HG03575 (cell line): ENCODE results near the gene CROCC.
"Not testable (repeated sequence)": the region's sequence is repeated elsewhere in the genome, so short reads cannot be mapped to it uniquely, and the experiment has no call there.

ENCODE experiments used
- ATAC-seq: cut with Tn5 transposase; IDR thresholded peaks from one replicate; pipeline ENCODE4 v1.9.1; 2021; ENCODE audit not compliant: unreplicated experiment, insufficient number of reproducible peaks, low FRiP score; ENCODE audit errors: extremely low read depth

Gene CROCC

GRCh38 chr1:16913833-16914662 lies 7.7 kb upstream of the CROCC start:
- ATAC-seq: no peak

GRCh38 chr1:16914928-16915626 lies 6.7 kb upstream of the CROCC start:
- ATAC-seq: not testable (repeated sequence)

GRCh38 chr1:16915627-16915973 lies 6.1 kb upstream of the CROCC start:
- ATAC-seq: no peak

- ATAC-seq: not testable (repeated sequence)
Observed at GRCh38 chr1:16916036-16916880, 5.5 kb upstream of the CROCC start.

- no peak for ATAC-seq
Observed at GRCh38 chr1:16918371-16918770, 3.4 kb upstream of the CROCC start.

- not testable (repeated sequence) for ATAC-seq
Observed at GRCh38 chr1:16918936-16919665, 2.6 kb upstream of the CROCC start.

GRCh38 chr1:16920951-16921350 lies 780 bp upstream of the CROCC start:
- ATAC-seq: no peak

- no peak for ATAC-seq
Observed at GRCh38 chr1:16922466-16922865, 735 bp downstream of the CROCC start.

- ATAC-seq: no peak
Observed at GRCh38 chr1:16922885-16923431, 1.2 kb downstream of the CROCC start.

- no peak for ATAC-seq
Observed at GRCh38 chr1:16924216-16924918, 2.6 kb downstream of the CROCC start.

GRCh38 chr1:16924919-16925477 lies 3.3 kb downstream of the CROCC start:
- no peak for ATAC-seq

- no peak for ATAC-seq
Observed at GRCh38 chr1:16925635-16926490, 4.1 kb downstream of the CROCC start.

- no peak for ATAC-seq
Observed at GRCh38 chr1:16926491-16927073, 4.9 kb downstream of the CROCC start.

- ATAC-seq: no peak
Observed at GRCh38 chr1:16927256-16927655, 5.5 kb downstream of the CROCC start.

- no peak for ATAC-seq
Observed at GRCh38 chr1:16927711-16928485, 6.2 kb downstream of the CROCC start.
